Endothelial cell (in vitro differentiated cells): ENCODE measurements around the gene ARHGEF26. TPM values are rescaled to one million over a fixed set of nuclear protein-coding genes. Genes with fewer than 3 reads are reported as not detected.
A peak's percentile ranks its signal among the peaks of the same experiment; 100 is the strongest.

Experiments
- DNase-seq: peaks from one replicate; pipeline ENCODE4 v3.0.0; 2021; ENCODE audit warnings: low spot score
- H3K27ac Mint-ChIP-seq: one replicate; pipeline ENCODE4 v1.8.0; 2021; ENCODE audit warnings: mixed read lengths, inconsistent platforms; ENCODE audit not compliant: unreplicated experiment
- H3K27me3 Mint-ChIP-seq: one replicate; pipeline ENCODE4 v1.8.0; 2021; ENCODE audit warnings: mild to moderate bottlenecking, moderate library complexity, mixed read lengths, inconsistent platforms; ENCODE audit not compliant: unreplicated experiment
- H3K36me3 Mint-ChIP-seq: one replicate; pipeline ENCODE4 v1.8.0; 2021; ENCODE audit warnings: mild to moderate bottlenecking, low read depth, mixed read lengths, inconsistent platforms; ENCODE audit not compliant: unreplicated experiment
- H3K4me1 Mint-ChIP-seq: one replicate; pipeline ENCODE4 v1.8.0; 2021; ENCODE audit warnings: mild to moderate bottlenecking, mixed read lengths, inconsistent platforms; ENCODE audit not compliant: unreplicated experiment
- H3K4me3 Mint-ChIP-seq: one replicate; pipeline ENCODE4 v1.8.0; 2021; ENCODE audit warnings: mild to moderate bottlenecking, mixed read lengths, inconsistent platforms; ENCODE audit not compliant: unreplicated experiment
- H3K9me3 Mint-ChIP-seq: one replicate; pipeline ENCODE4 v1.8.0; 2021; ENCODE audit warnings: mixed read lengths, inconsistent platforms; ENCODE audit not compliant: unreplicated experiment
- CTCF ChIP-seq: fragments of 200-600 bp; sonication (generic); IDR thresholded peaks from one replicate; pipeline ENCODE4 v1.5.0; 2021; ENCODE audit warnings: antibody characterized with exemption; ENCODE audit not compliant: unreplicated experiment
- total RNA-seq: library from RNA; stranded (reverse); fragmentation: NEBNext Ultra II Directional; extraction: Animal tissue kit (Norgen Biotek cat#: 25700); gene quantifications from one replicate; pipeline ENCODE4 v1.2.1, GENCODE V29; 2021; ENCODE audit not compliant: unreplicated experiment

Gene ARHGEF26
- total RNA-seq, 1 donor from 2014 or later = 22.9 TPM

DNA sequence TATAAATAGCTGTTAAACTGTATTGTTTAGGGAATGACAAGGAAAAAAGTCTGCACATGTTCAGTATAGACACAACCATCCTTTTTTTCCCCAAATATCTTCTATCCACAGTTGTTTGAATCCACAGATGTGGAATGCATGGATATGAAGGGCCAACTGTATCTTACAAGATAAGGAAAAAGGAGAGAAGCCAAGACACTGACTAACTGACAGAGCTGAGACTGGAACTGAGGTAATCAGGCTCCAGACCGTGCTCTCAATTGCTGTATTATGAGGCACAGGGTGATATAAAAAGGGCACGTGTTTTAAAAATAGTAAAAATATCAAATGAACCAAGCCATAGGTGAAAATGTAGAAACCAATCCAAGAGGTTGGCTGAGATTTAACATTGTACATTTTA is 154.1 kb downstream of the ARHGEF26 start:
- no peak for TF ChIP-seq CTCF
- no peak for DNase-seq
- Mint-ChIP-seq H3K9me3 (no peaks in the 10 kb centered on the region), H3K36me3 (peaks cover 6% of the 10 kb centered on the region), H3K27ac (peak overlapping the region; percentile 22), H3K4me1 (no peaks in the 10 kb centered on the region), H3K4me3 (no peak overlapping the region), H3K27me3 (no peaks in the 10 kb centered on the region)

GRCh38 chr3:154275965-154276364 is 154.8 kb downstream of the ARHGEF26 start:
- peaks cover 6% of the 10 kb centered on the region for H3K36me3 Mint-ChIP-seq
- no peaks in the 10 kb centered on the region for H3K9me3 Mint-ChIP-seq
- H3K4me1 Mint-ChIP-seq = no peaks in the 10 kb centered on the region
- H3K4me3 Mint-ChIP-seq = no peak overlapping the region
- no peaks in the 10 kb centered on the region for H3K27me3 Mint-ChIP-seq
- no peak overlapping the region for H3K27ac Mint-ChIP-seq
- no peak for DNase-seq
- TF ChIP-seq CTCF = no peak

DNA sequence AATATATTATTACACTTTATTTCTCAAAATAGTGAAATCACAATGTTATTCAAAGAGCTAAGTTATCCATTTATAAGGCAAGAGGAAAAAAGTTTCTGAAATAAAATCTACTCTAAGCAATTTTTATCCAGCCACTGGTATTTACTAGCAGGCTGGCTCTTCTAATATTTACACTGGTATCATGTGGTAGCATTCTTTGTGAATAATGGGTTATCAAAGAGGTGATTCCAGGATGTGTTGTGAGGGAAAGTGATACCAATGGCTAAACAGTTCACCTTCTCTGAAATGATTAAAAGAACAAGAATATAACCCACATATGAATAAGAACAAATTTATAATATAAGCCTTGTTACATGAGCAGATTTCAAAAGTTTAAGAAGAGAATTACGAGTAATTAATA is 159.0 kb downstream of the ARHGEF26 start:
- no peak for TF ChIP-seq CTCF
- no peak overlapping the region for H3K4me3 Mint-ChIP-seq
- no peaks in the 10 kb centered on the region for H3K9me3 Mint-ChIP-seq
- H3K27ac Mint-ChIP-seq = no peak overlapping the region
- no peaks in the 10 kb centered on the region for H3K4me1 Mint-ChIP-seq
- no peaks in the 10 kb centered on the region for H3K27me3 Mint-ChIP-seq
- no peak for DNase-seq
- H3K36me3 Mint-ChIP-seq = peaks cover 6% of the 10 kb centered on the region

GRCh38 chr3:154285221-154285620 is 164.0 kb downstream of the ARHGEF26 start:
- H3K27me3 Mint-ChIP-seq = no peaks in the 10 kb centered on the region
- H3K27ac Mint-ChIP-seq = no peak overlapping the region
- H3K4me1 Mint-ChIP-seq = no peaks in the 10 kb centered on the region
- no peak for DNase-seq
- TF ChIP-seq CTCF = no peak
- peaks cover 9% of the 10 kb centered on the region for H3K36me3 Mint-ChIP-seq
- H3K9me3 Mint-ChIP-seq = no peaks in the 10 kb centered on the region
- H3K4me3 Mint-ChIP-seq = no peak overlapping the region

GRCh38 chr3:154290187-154290586 is 169.0 kb downstream of the ARHGEF26 start:
- Mint-ChIP-seq H3K36me3 (peaks cover 18% of the 10 kb centered on the region), H3K27ac (no peak overlapping the region)
- TF ChIP-seq CTCF = no peak

More at GRCh38 chr3:154290187-154290586, 169.0 kb downstream of the ARHGEF26 start:
- DNase-seq = no peak
- Mint-ChIP-seq H3K27me3 (no peaks in the 10 kb centered on the region), H3K9me3 (no peaks in the 10 kb centered on the region), H3K4me1 (no peaks in the 10 kb centered on the region), H3K4me3 (no peak overlapping the region)
